WTC11 (cell line): ENCODE measurements around the gene PTPN1. TPM values are rescaled to one million over a fixed set of nuclear protein-coding genes. Genes with fewer than 3 reads are reported as not detected.

ENCODE experiments used
- ATAC-seq: fragments of 200-7000 bp; cut with Tn5 transposase; 2 replicates; pipeline ENCODE4 v1.10.0; 2021; ENCODE audit warnings: mild to moderate bottlenecking, moderate library complexity
- CTCF ChIA-PET: fragments of 300-600 bp; sonication (Branson Sonifier 250); formaldehyde crosslinking; loops from one replicate; lab custom pipeline; 2021; ENCODE audit warnings: antibody characterized with exemption; lab: Charles Lee
- POLR2A ChIA-PET: fragments of 350-600 bp; sonication (Branson Sonifier 250); formaldehyde crosslinking; loops from one replicate; lab custom pipeline; 2021; ENCODE audit warnings: antibody characterized with exemption; lab: Charles Lee
- DNase-seq: peaks from one replicate; pipeline ENCODE4 v3.0.0; 2021; ENCODE audit warnings: low spot score
- H3K27ac Mint-ChIP-seq: 2 replicates; pipeline ENCODE4 v1.8.0; 2021; ENCODE audit warnings: mixed read lengths
- H3K27me3 Mint-ChIP-seq: 2 replicates; pipeline ENCODE4 v1.8.0; 2021; ENCODE audit warnings: low read depth, mild to moderate bottlenecking, moderate library complexity, mixed read lengths
- H3K36me3 Mint-ChIP-seq: 2 replicates; pipeline ENCODE4 v1.8.0; 2021; ENCODE audit warnings: mixed read lengths
- H3K4me1 Mint-ChIP-seq: 2 replicates; pipeline ENCODE4 v1.8.0; 2022; ENCODE audit warnings: mixed read lengths
- H3K4me3 Mint-ChIP-seq: 2 replicates; pipeline ENCODE4 v1.8.0; 2021; ENCODE audit warnings: mild to moderate bottlenecking, moderate library complexity, mixed read lengths
- H3K9me3 Mint-ChIP-seq: 2 replicates; pipeline ENCODE4 v1.8.0; 2021; ENCODE audit warnings: mixed read lengths
- ARID4B ChIP-seq: sonication (generic); formaldehyde crosslinking; IDR thresholded peaks from 2 replicates; pipeline ENCODE4 v1.8.0; 2023; ENCODE audit warnings: missing genetic modification reagents, mild to moderate bottlenecking, borderline replicate concordance
- ATF3 ChIP-seq: sonication (generic); formaldehyde crosslinking; conservative IDR thresholded peaks from 2 replicates; pipeline ENCODE4 v1.8.1; 2022; ENCODE audit warnings: mild to moderate bottlenecking, missing genetic modification reagents
- ATF6 ChIP-seq: sonication (generic); formaldehyde crosslinking; IDR thresholded peaks from 2 replicates; pipeline ENCODE4 v1.8.1; 2023; ENCODE audit warnings: mild to moderate bottlenecking, missing genetic modification reagents
- E2F4 ChIP-seq: sonication (generic); formaldehyde crosslinking; IDR thresholded peaks from 2 replicates; pipeline ENCODE4 v1.8.1; 2022; ENCODE audit warnings: low read depth, mild to moderate bottlenecking, moderate library complexity, missing genetic modification reagents, borderline replicate concordance
- EMX1 ChIP-seq: fragments of 250-450 bp; sonication (Bioruptor Pico); IDR thresholded peaks from 2 replicates; pipeline ENCODE4 v1.8.0; 2021; ENCODE audit warnings: mild to moderate bottlenecking
- ETV6 ChIP-seq: sonication (generic); formaldehyde crosslinking; IDR thresholded peaks from 2 replicates; pipeline ENCODE4 v1.8.1; 2022; ENCODE audit warnings: mild to moderate bottlenecking, missing genetic modification reagents
- FOXP4 ChIP-seq: sonication (generic); formaldehyde crosslinking; IDR thresholded peaks from 2 replicates; pipeline ENCODE4 v1.8.0; 2022; ENCODE audit warnings: mild to moderate bottlenecking, missing genetic modification reagents
- IRF1 ChIP-seq: sonication (generic); formaldehyde crosslinking; IDR thresholded peaks from 2 replicates; pipeline ENCODE4 v1.8.0; 2023; ENCODE audit warnings: missing genetic modification reagents
- JAZF1 ChIP-seq: fragments of 250-450 bp; sonication (Bioruptor Pico); IDR thresholded peaks from 2 replicates; pipeline ENCODE4 v1.9.0; 2021; ENCODE audit warnings: moderate library complexity, mild to moderate bottlenecking, inconsistent platforms
- KAT7 ChIP-seq: sonication (generic); formaldehyde crosslinking; IDR thresholded peaks from 2 replicates; pipeline ENCODE4 v1.8.1; 2023; ENCODE audit warnings: missing genetic modification reagents, mild to moderate bottlenecking, borderline replicate concordance
- NFYB ChIP-seq: sonication (generic); formaldehyde crosslinking; conservative IDR thresholded peaks from 2 replicates; pipeline ENCODE4 v1.8.0; 2022; ENCODE audit warnings: low read depth, missing genetic modification reagents
- NR3C1 ChIP-seq: sonication (generic); formaldehyde crosslinking; conservative IDR thresholded peaks from 2 replicates; pipeline ENCODE4 v1.8.1; 2023; ENCODE audit warnings: low read depth, mild to moderate bottlenecking, missing genetic modification reagents
- SMAD3 ChIP-seq: sonication (generic); formaldehyde crosslinking; IDR thresholded peaks from 2 replicates; pipeline ENCODE4 v1.8.0; 2022; ENCODE audit warnings: missing genetic modification reagents, mild to moderate bottlenecking, borderline replicate concordance
- SMAD4 ChIP-seq: sonication (generic); formaldehyde crosslinking; IDR thresholded peaks from 2 replicates; pipeline ENCODE4 v1.8.0; 2022; ENCODE audit warnings: mild to moderate bottlenecking, missing genetic modification reagents
- STAT6 ChIP-seq: sonication (generic); formaldehyde crosslinking; conservative IDR thresholded peaks from 2 replicates; pipeline ENCODE4 v1.8.1; 2023; ENCODE audit warnings: mild to moderate bottlenecking, low read depth, missing genetic modification reagents, moderate library complexity
- TEAD4 ChIP-seq: sonication (generic); formaldehyde crosslinking; IDR thresholded peaks from 2 replicates; pipeline ENCODE4 v1.8.0; 2022; ENCODE audit warnings: mild to moderate bottlenecking, missing genetic modification reagents
- ZNF138 ChIP-seq: sonication (generic); formaldehyde crosslinking; conservative IDR thresholded peaks from 2 replicates; pipeline ENCODE4 v1.8.1; 2022; ENCODE audit warnings: mild to moderate bottlenecking, moderate library complexity, missing genetic modification reagents
- ZNF416 ChIP-seq: fragments of 250-450 bp; sonication (Bioruptor Pico); IDR thresholded peaks from 2 replicates; pipeline ENCODE4 v1.9.0; 2021; ENCODE audit warnings: mild to moderate bottlenecking, inconsistent platforms
- ZNF423 ChIP-seq: fragments of 250-450 bp; sonication (Bioruptor Pico); IDR thresholded peaks from 2 replicates; pipeline ENCODE4 v2.1.2; 2022; ENCODE audit warnings: mild to moderate bottlenecking, moderate library complexity
- ZNF671 ChIP-seq: fragments of 250-450 bp; sonication (Bioruptor Pico); IDR thresholded peaks from 2 replicates; pipeline ENCODE4 v1.8.0; 2021; ENCODE audit warnings: mild to moderate bottlenecking
- total RNA-seq: library from RNA; stranded (reverse); gene quantifications from 3 replicates; pipeline ENCODE4 v1.2.3, GENCODE V29; 2021

The PTPN1 gene
- total RNA-seq, 1 experiment from 2014 or later = 29.4 TPM

- Mint-ChIP-seq H3K9me3 (no peaks in the 10 kb centered on the region), H3K27ac (peak overlapping the region; percentile 4; the same call in 1 of the 2 replicates), H3K4me1 (peaks cover 2% of the 10 kb centered on the region), H3K36me3 (no peaks in the 10 kb centered on the region), H3K4me3 (no peak overlapping the region)
- no peak for ATAC-seq
- POLR2A ChIA-PET = no interaction called here
- CTCF ChIA-PET = interaction anchor here (0.6 kb wide), 1 partner anchor 47 kb away, joined by 3 read pairs; no protein-coding TSS in a partner anchor
- DNase-seq = no peak
- TF ChIP-seq ZNF416 (CRISPR knock-in tag) = no peak
- no peak for TF ChIP-seq STAT6 (CRISPR knock-in tag)
- TF ChIP-seq TEAD4 = no peak
- TF ChIP-seq ZNF138 (CRISPR knock-in tag) = no peak
- no peak for TF ChIP-seq ARID4B (CRISPR knock-in tag)
- TF ChIP-seq ETV6 (CRISPR knock-in tag) = no peak
- TF ChIP-seq SMAD3 (CRISPR knock-in tag) = no peak
- no peak for TF ChIP-seq SMAD4 (CRISPR knock-in tag)
- no peak for TF ChIP-seq EMX1
- no peak for TF ChIP-seq ZNF423 (CRISPR knock-in tag)
- TF ChIP-seq JAZF1 (CRISPR knock-in tag) = no peak
- TF ChIP-seq KAT7 (CRISPR knock-in tag) = no peak
- TF ChIP-seq E2F4 (CRISPR knock-in tag) = no peak
- TF ChIP-seq ZNF671 (CRISPR knock-in tag) = no peak
- no peak for TF ChIP-seq NR3C1 (CRISPR knock-in tag)
- TF ChIP-seq, all 79 proteins: peak for 0
- H3K27me3 Mint-ChIP-seq = no peaks in the 10 kb centered on the region
Observed at GRCh38 chr20:50528804-50529351, 18.7 kb downstream of the PTPN1 start.

- no peaks in the 10 kb centered on the region for H3K9me3 Mint-ChIP-seq
- ATAC-seq (no peak), DNase-seq (no peak)
- no peaks in the 10 kb centered on the region for H3K36me3 Mint-ChIP-seq
- POLR2A ChIA-PET = no interaction called here
- no peak overlapping the region for H3K27ac Mint-ChIP-seq
- CTCF ChIA-PET = no interaction called here
- H3K4me1 Mint-ChIP-seq = peaks cover 6% of the 10 kb centered on the region; the same call in 1 of the 2 replicates
- H3K4me3 Mint-ChIP-seq = no peak overlapping the region
- no peaks in the 10 kb centered on the region for H3K27me3 Mint-ChIP-seq
- TF ChIP-seq E2F4 (CRISPR knock-in tag) (no peak), NFYB (CRISPR knock-in tag) (no peak), ATF6 (CRISPR knock-in tag) (no peak), ATF3 (no peak), ZNF671 (CRISPR knock-in tag) (no peak), IRF1 (CRISPR knock-in tag) (no peak), FOXP4 (CRISPR knock-in tag) (no peak)
Observed at GRCh38 chr20:50532221-50532620, 22.0 kb downstream of the PTPN1 start.
